ENCODE data around the gene PML.

DNA sequence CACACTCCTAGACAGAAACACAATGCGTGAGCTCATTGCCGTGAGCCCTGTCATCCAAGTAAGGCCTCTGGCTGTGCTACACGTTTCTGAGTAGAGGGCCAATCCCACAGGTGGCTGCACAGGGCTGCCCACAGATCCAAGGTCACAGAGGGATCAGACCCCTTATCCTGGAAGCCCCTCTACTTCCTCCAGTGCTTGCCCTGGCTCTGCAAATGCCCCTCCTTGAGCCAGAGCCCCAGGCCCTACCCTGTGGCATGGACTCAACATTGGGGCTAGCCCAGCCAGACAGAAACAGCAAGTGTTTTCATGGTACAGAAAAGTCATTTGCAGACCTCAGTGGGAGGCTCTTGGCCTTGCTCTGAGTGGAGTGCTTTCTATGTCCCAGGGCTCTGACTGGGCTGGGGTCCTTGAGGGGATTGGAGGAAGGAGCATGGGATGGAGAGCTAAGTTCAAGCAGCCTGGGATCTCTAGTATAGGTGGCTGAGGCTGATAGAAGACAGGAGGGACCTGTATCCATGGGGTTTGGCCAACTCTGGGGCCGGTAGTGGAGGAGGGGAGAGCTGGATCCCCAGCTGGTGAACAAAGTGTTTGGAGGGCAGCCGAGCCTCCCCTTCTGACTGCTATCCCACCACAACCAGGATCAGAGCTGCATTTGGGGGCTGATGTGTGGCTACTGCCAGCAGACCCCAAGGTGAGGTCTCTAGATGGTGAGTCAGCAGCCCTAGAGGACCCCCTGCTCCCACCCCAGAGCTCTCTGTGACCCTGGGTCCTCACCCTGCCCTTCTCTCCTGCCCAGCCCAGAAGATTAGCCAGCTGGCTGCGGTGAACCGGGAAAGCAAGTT is 49.1 kb downstream of the PML start:
- TF ChIP-seq, protein P1, sequence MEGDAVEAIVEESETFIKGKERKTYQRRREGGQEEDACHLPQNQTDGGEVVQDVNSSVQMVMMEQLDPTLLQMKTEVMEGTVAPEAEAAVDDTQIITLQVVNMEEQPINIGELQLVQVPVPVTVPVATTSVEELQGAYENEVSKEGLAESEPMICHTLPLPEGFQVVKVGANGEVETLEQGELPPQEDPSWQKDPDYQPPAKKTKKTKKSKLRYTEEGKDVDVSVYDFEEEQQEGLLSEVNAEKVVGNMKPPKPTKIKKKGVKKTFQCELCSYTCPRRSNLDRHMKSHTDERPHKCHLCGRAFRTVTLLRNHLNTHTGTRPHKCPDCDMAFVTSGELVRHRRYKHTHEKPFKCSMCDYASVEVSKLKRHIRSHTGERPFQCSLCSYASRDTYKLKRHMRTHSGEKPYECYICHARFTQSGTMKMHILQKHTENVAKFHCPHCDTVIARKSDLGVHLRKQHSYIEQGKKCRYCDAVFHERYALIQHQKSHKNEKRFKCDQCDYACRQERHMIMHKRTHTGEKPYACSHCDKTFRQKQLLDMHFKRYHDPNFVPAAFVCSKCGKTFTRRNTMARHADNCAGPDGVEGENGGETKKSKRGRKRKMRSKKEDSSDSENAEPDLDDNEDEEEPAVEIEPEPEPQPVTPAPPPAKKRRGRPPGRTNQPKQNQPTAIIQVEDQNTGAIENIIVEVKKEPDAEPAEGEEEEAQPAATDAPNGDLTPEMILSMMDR (IDR thresholded peaks at IDR 0.05; ENCODE audit: insufficient read depth, low read length), result no peak
- TF ChIP-seq, protein P2, sequence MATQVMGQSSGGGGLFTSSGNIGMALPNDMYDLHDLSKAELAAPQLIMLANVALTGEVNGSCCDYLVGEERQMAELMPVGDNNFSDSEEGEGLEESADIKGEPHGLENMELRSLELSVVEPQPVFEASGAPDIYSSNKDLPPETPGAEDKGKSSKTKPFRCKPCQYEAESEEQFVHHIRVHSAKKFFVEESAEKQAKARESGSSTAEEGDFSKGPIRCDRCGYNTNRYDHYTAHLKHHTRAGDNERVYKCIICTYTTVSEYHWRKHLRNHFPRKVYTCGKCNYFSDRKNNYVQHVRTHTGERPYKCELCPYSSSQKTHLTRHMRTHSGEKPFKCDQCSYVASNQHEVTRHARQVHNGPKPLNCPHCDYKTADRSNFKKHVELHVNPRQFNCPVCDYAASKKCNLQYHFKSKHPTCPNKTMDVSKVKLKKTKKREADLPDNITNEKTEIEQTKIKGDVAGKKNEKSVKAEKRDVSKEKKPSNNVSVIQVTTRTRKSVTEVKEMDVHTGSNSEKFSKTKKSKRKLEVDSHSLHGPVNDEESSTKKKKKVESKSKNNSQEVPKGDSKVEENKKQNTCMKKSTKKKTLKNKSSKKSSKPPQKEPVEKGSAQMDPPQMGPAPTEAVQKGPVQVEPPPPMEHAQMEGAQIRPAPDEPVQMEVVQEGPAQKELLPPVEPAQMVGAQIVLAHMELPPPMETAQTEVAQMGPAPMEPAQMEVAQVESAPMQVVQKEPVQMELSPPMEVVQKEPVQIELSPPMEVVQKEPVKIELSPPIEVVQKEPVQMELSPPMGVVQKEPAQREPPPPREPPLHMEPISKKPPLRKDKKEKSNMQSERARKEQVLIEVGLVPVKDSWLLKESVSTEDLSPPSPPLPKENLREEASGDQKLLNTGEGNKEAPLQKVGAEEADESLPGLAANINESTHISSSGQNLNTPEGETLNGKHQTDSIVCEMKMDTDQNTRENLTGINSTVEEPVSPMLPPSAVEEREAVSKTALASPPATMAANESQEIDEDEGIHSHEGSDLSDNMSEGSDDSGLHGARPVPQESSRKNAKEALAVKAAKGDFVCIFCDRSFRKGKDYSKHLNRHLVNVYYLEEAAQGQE (IDR thresholded peaks at IDR 0.05; ENCODE audit: insufficient replicate concordance, low read depth), result no peak
- TF ChIP-seq POLR2AphosphoS5 (IDR thresholded peaks at IDR 0.05; ENCODE audit: low read depth) (no peak), GABPA (IDR thresholded peaks at IDR 0.05; ENCODE audit: low read depth) (no peak), SPI1 (IDR thresholded peaks at IDR 0.05; ENCODE audit: borderline replicate concordance, low read depth) (no peak)
